GM12873 (cell line): ENCODE measurements around the gene USP47.

Experiments used
- TF ChIP-seq, protein P1 (sequence below): IDR thresholded peaks from 2 replicates; pipeline ENCODE4 v1.5.1; 2012; ENCODE audit warnings: low read depth, mild to moderate bottlenecking, moderate library complexity, low read length, control low read depth; ENCODE audit not compliant: insufficient read depth; ENCODE audit errors: missing control alignments

USP47 gene

GRCh38 chr11:11949482-11949881 is 107.7 kb downstream of the USP47 start:
- TF ChIP-seq, protein P1, sequence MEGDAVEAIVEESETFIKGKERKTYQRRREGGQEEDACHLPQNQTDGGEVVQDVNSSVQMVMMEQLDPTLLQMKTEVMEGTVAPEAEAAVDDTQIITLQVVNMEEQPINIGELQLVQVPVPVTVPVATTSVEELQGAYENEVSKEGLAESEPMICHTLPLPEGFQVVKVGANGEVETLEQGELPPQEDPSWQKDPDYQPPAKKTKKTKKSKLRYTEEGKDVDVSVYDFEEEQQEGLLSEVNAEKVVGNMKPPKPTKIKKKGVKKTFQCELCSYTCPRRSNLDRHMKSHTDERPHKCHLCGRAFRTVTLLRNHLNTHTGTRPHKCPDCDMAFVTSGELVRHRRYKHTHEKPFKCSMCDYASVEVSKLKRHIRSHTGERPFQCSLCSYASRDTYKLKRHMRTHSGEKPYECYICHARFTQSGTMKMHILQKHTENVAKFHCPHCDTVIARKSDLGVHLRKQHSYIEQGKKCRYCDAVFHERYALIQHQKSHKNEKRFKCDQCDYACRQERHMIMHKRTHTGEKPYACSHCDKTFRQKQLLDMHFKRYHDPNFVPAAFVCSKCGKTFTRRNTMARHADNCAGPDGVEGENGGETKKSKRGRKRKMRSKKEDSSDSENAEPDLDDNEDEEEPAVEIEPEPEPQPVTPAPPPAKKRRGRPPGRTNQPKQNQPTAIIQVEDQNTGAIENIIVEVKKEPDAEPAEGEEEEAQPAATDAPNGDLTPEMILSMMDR, result no peak

- TF ChIP-seq, protein P1, result no peak
Measured at GRCh38 chr11:11952036-11952435, 110.3 kb downstream of the USP47 start.

DNA sequence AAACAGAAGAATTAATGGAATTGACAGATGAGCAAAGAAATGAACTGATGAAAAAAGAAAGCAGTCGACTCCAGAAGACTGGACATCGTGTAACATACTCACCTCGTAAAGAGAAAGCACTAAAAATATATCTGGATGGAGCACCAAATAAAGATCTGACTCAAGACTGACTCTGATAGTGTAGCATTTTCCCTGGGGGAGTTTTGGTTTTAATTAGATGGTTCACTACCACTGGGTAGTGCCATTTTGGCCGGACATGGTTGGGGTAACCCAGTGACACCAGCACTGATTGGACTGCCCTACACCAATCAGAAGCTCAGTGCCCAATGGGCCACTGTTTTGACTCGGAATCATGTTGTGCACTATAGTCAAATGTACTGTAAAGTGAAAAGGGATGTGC is 114.2 kb downstream of the USP47 start:
- TF ChIP-seq, protein P1, result no peak

GRCh38 chr11:11958403-11959231 is 116.8 kb downstream of the USP47 start:
- TF ChIP-seq, protein P1, result no peak

DNA sequence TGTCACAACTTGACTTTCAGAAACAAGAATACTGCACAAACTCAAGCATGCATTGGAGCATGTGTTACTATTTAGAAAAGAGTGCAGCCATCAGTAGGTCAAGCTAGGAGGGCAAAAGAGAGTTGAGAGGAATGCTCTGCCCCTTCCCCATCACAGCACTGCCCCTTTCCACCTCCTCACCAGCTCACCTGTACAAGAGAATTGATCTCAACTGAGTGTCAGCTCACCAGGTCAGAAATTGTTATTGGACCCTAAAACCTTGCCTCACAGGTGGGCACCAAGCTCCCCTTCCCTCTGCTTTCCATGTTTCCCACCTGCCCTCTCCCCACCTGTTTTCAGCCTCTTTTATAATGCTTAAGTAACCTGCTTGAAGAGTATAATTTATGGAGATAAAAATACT is 117.8 kb downstream of the USP47 start:
- TF ChIP-seq, protein P1, result no peak

DNA sequence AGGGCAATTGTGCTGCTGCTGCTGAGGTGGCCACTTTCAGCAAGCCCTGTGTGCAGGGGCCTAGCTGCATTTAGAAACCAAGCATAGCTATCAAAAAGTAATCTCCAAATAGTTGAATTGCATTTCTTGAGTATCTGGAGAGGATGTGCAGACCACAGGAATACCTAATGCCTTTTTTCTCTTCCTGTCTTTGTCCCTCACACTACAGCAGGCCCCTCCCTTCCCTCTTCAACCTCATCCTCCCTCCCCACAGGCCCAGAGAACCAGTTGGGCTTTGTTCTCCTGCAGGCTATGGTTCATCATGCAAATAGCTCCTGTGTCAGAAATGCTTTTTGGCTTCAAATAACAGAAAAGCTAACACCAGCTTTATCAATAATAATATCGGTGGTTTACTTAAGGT is 118.9 kb downstream of the USP47 start:
- TF ChIP-seq, protein P1, result no peak

- TF ChIP-seq, protein P1, result no peak
Measured at GRCh38 chr11:11961399-11962028, 119.7 kb downstream of the USP47 start.
